SK-N-MC (cell line): Measurements from ENCODE around the gene TPRA1.

Source experiments
- EZH2 ChIP-seq: fragments of 200-600 bp; sonication (generic); IDR thresholded peaks from one replicate; pipeline ENCODE4 v1.6.1; 2017; ENCODE audit warnings: antibody characterized with exemption
- POLR2AphosphoS5 ChIP-seq: IDR thresholded peaks from 2 replicates; pipeline ENCODE4 v1.6.1; 2012; ENCODE audit warnings: mild to moderate bottlenecking, low read depth, low read length, borderline replicate concordance

GRCh38 chr3:127543441-127543840, 47.1 kb downstream of the TPRA1 start:
- TF ChIP-seq EZH2: no peak
- no peak for TF ChIP-seq POLR2AphosphoS5
